HEK293 (cell line): Measurements from ENCODE around the gene DLG3.

Source experiments
- ATF2 ChIP-seq: fragments of 450-650 bp; formaldehyde crosslinking; IDR thresholded peaks from 2 replicates; pipeline ENCODE4 v1.5.1; 2016; ENCODE audit warnings: missing biosample characterization, missing genetic modification characterization, low read depth
- GLIS2 ChIP-seq: fragments of 450-650 bp; formaldehyde crosslinking; IDR thresholded peaks from 2 replicates; pipeline ENCODE4 v1.5.1; 2016; ENCODE audit warnings: missing biosample characterization, missing genetic modification characterization
- IKZF3 ChIP-seq: fragments of 450-650 bp; IDR thresholded peaks from 2 replicates; pipeline ENCODE4 v1.5.0; 2018; ENCODE audit warnings: missing biosample characterization, mild to moderate bottlenecking, missing genetic modification characterization, moderate library complexity
- KLF17 ChIP-seq: fragments of 450-650 bp; formaldehyde crosslinking; IDR thresholded peaks from 2 replicates; pipeline ENCODE4 v1.5.1; 2016; ENCODE audit warnings: missing biosample characterization, missing genetic modification characterization
- REST ChIP-seq: fragments of 450-650 bp; formaldehyde crosslinking; IDR thresholded peaks from 2 replicates; pipeline ENCODE4 v1.5.1; 2016; ENCODE audit warnings: missing biosample characterization, missing genetic modification characterization
- SP3 ChIP-seq: fragments of 450-650 bp; formaldehyde crosslinking; IDR thresholded peaks from 2 replicates; pipeline ENCODE4 v1.5.1; 2016; ENCODE audit warnings: missing biosample characterization, missing genetic modification characterization
- TCF7L2 ChIP-seq: IDR thresholded peaks from 2 replicates; pipeline ENCODE4 v1.6.1; 2011; ENCODE audit warnings: low read depth, mild to moderate bottlenecking, inconsistent platforms, low read length, moderate library complexity, borderline replicate concordance
- YY2 ChIP-seq: fragments of 450-650 bp; formaldehyde crosslinking; IDR thresholded peaks from 2 replicates; pipeline ENCODE4 v1.5.1; 2016; ENCODE audit warnings: missing biosample characterization, missing genetic modification characterization
- ZBTB7A ChIP-seq: fragments of 450-650 bp; formaldehyde crosslinking; IDR thresholded peaks from 2 replicates; pipeline ENCODE4 v1.5.1; 2016; ENCODE audit warnings: low read depth, missing biosample characterization, missing genetic modification characterization
- ZEB2 ChIP-seq: fragments of 450-650 bp; formaldehyde crosslinking; IDR thresholded peaks from 2 replicates; pipeline ENCODE4 v1.5.1; 2016; ENCODE audit warnings: missing biosample characterization, missing genetic modification characterization
- ZFP41 ChIP-seq: fragments of 450-650 bp; formaldehyde crosslinking; IDR thresholded peaks from 2 replicates; pipeline ENCODE4 v1.5.1; 2016; ENCODE audit warnings: missing biosample characterization, missing genetic modification characterization, borderline replicate concordance
- ZIC2 ChIP-seq: fragments of 450-650 bp; formaldehyde crosslinking; IDR thresholded peaks from 2 replicates; pipeline ENCODE4 v1.5.1; 2016; ENCODE audit warnings: missing biosample characterization, missing genetic modification characterization
- ZNF132 ChIP-seq: fragments of 450-650 bp; formaldehyde crosslinking; IDR thresholded peaks from 2 replicates; pipeline ENCODE4 v1.5.1; 2017; ENCODE audit warnings: missing biosample characterization, missing genetic modification characterization, borderline replicate concordance
- ZNF174 ChIP-seq: fragments of 450-650 bp; formaldehyde crosslinking; IDR thresholded peaks from 2 replicates; pipeline ENCODE4 v1.5.0; 2017; ENCODE audit warnings: missing biosample characterization, mild to moderate bottlenecking, missing genetic modification characterization
- ZNF175 ChIP-seq: fragments of 450-650 bp; formaldehyde crosslinking; IDR thresholded peaks from 2 replicates; pipeline ENCODE4 v1.5.1; 2016; ENCODE audit warnings: missing biosample characterization, missing genetic modification characterization
- ZNF19 ChIP-seq: fragments of 450-650 bp; formaldehyde crosslinking; IDR thresholded peaks from 2 replicates; pipeline ENCODE4; 2016; ENCODE audit warnings: missing biosample characterization, missing genetic modification characterization, low read depth
- ZNF214 ChIP-seq: fragments of 450-650 bp; formaldehyde crosslinking; IDR thresholded peaks from 2 replicates; pipeline ENCODE4 v1.5.1; 2017; ENCODE audit warnings: missing biosample characterization, mild to moderate bottlenecking, missing genetic modification characterization, borderline replicate concordance
- ZNF239 ChIP-seq: fragments of 450-650 bp; formaldehyde crosslinking; IDR thresholded peaks from 2 replicates; pipeline ENCODE4 v1.5.1; 2016; ENCODE audit warnings: missing biosample characterization, missing genetic modification characterization
- ZNF266 ChIP-seq: fragments of 450-650 bp; formaldehyde crosslinking; IDR thresholded peaks from 2 replicates; pipeline ENCODE4 v1.5.1; 2016; ENCODE audit warnings: missing biosample characterization, missing genetic modification characterization, low read depth
- ZNF280C ChIP-seq: fragments of 450-650 bp; formaldehyde crosslinking; IDR thresholded peaks from 2 replicates; pipeline ENCODE4 v1.5.1; 2016; ENCODE audit warnings: missing biosample characterization, missing genetic modification characterization
- ZNF324 ChIP-seq: fragments of 450-650 bp; formaldehyde crosslinking; IDR thresholded peaks from 2 replicates; pipeline ENCODE4 v1.5.1; 2016; ENCODE audit warnings: missing biosample characterization, missing genetic modification characterization
- ZNF335 ChIP-seq: fragments of 450-650 bp; formaldehyde crosslinking; conservative IDR thresholded peaks from 2 replicates; pipeline ENCODE4 v1.5.1; 2016; ENCODE audit warnings: missing biosample characterization, missing genetic modification characterization
- ZNF341 ChIP-seq: fragments of 450-650 bp; formaldehyde crosslinking; IDR thresholded peaks from 2 replicates; pipeline ENCODE4; 2016; ENCODE audit warnings: low read depth, missing biosample characterization, missing genetic modification characterization
- ZNF426 ChIP-seq: fragments of 450-650 bp; formaldehyde crosslinking; IDR thresholded peaks from 2 replicates; pipeline ENCODE4 v1.5.1; 2017; ENCODE audit warnings: missing biosample characterization, missing genetic modification characterization, mild to moderate bottlenecking, inconsistent platforms, moderate library complexity
- ZNF501 ChIP-seq: fragments of 450-650 bp; formaldehyde crosslinking; IDR thresholded peaks from 2 replicates; pipeline ENCODE4 v1.5.1; 2016; ENCODE audit warnings: missing biosample characterization, missing genetic modification characterization
- ZNF548 ChIP-seq: fragments of 450-650 bp; formaldehyde crosslinking; IDR thresholded peaks from 2 replicates; pipeline ENCODE4 v1.5.1; 2016; ENCODE audit warnings: missing biosample characterization, missing genetic modification characterization
- ZNF571 ChIP-seq: fragments of 450-650 bp; formaldehyde crosslinking; IDR thresholded peaks from 2 replicates; pipeline ENCODE4 v1.5.0; 2017; ENCODE audit warnings: missing biosample characterization, missing genetic modification characterization
- ZNF580 ChIP-seq: fragments of 450-650 bp; formaldehyde crosslinking; IDR thresholded peaks from 2 replicates; pipeline ENCODE4 v1.5.1; 2016; ENCODE audit warnings: missing biosample characterization, missing genetic modification characterization
- ZNF623 ChIP-seq: fragments of 450-650 bp; formaldehyde crosslinking; IDR thresholded peaks from 2 replicates; pipeline ENCODE4 v1.5.1; 2016; ENCODE audit warnings: missing biosample characterization, missing genetic modification characterization
- ZNF624 ChIP-seq: fragments of 450-650 bp; formaldehyde crosslinking; IDR thresholded peaks from 2 replicates; pipeline ENCODE4 v1.5.1; 2017; ENCODE audit warnings: missing biosample characterization, missing genetic modification characterization
- ZNF664 ChIP-seq: fragments of 450-650 bp; formaldehyde crosslinking; IDR thresholded peaks from 2 replicates; pipeline ENCODE4 v1.5.1; 2016; ENCODE audit warnings: missing biosample characterization, missing genetic modification characterization
- ZNF701 ChIP-seq: fragments of 450-650 bp; formaldehyde crosslinking; IDR thresholded peaks from 2 replicates; pipeline ENCODE4 v1.5.1; 2016; ENCODE audit warnings: missing biosample characterization, missing genetic modification characterization
- ZNF76 ChIP-seq: fragments of 450-650 bp; formaldehyde crosslinking; IDR thresholded peaks from 2 replicates; pipeline ENCODE4; 2016; ENCODE audit warnings: low read depth, missing biosample characterization, missing genetic modification characterization, borderline replicate concordance
- ZNF777 ChIP-seq: fragments of 450-650 bp; formaldehyde crosslinking; IDR thresholded peaks from 2 replicates; pipeline ENCODE4 v1.5.1; 2017; ENCODE audit warnings: missing biosample characterization, missing genetic modification characterization, borderline replicate concordance
- ZXDB ChIP-seq: fragments of 450-650 bp; formaldehyde crosslinking; IDR thresholded peaks from 2 replicates; pipeline ENCODE4 v1.5.1; 2016; ENCODE audit warnings: missing biosample characterization, missing genetic modification characterization

DLG3 gene

DNA sequence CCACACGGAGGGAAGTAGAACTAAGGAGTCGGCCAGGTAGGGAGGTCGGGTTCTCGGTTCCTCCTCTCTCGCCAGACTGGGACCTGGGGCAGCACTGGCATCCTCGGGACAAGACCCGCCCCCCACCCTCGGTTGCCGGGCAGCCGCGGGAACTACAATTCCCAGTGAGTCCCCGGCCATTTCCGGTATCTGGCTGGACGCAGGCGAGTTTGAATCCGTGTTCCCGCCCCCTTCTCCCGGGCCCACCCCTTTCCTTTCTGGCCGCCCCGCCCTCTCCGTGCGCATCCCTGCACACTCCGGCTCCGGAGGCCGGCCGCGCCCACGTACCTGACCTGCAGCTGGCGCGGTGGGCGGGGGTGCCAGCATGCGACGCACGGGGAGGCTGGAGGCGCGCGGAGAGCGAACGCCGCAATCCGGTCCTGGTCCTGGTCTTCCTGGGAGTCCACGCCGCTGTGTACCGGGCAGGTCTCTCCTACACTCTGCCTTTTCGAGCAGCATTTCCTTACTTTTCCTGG lies 10.2 kb upstream of the DLG3 start (continued):
- TF ChIP-seq ZNF335 (peak; percentile 73), TCF7L2 (no peak), ZNF426 (tag by site-specific recombination) (no peak), ZNF501 (tag by site-specific recombination) (no peak), KLF17 (tag by site-specific recombination) (no peak), ZNF580 (tag by site-specific recombination) (peak; percentile 74), ZXDB (no peak), ZNF214 (tag by site-specific recombination) (no peak), ZNF19 (tag by site-specific recombination) (no peak), ZNF239 (tag by site-specific recombination) (no peak), ZNF324 (tag by site-specific recombination) (no peak), ZNF175 (tag by site-specific recombination) (no peak), ZNF624 (no peak), ZEB2 (no peak), ZIC2 (tag by site-specific recombination) (no peak), REST (tag by site-specific recombination) (no peak), ZNF76 (0 out of 2 replicates have a peak, but pooled peaks have one; percentile 37), ZNF266 (tag by site-specific recombination) (no peak), ZNF548 (tag by site-specific recombination) (no peak), ZNF174 (tag by site-specific recombination) (no peak), ZNF341 (tag by site-specific recombination) (no peak), YY2 (tag by site-specific recombination) (no peak), ZNF571 (no peak), ZNF132 (tag by site-specific recombination) (no peak), ZNF701 (tag by site-specific recombination) (no peak), ZNF623 (no peak), ZNF664 (tag by site-specific recombination) (no peak), ZFP41 (tag by site-specific recombination) (no peak), ATF2 (tag by site-specific recombination) (no peak; the same call in 1 of the 2 replicates), ZBTB7A (tag by site-specific recombination) (no peak), ZNF777 (no peak), SP3 (tag by site-specific recombination) (peak; percentile 84), IKZF3 (tag by site-specific recombination) (0 out of 2 replicates have a peak, but pooled peaks have one; percentile 8), ZNF280C (tag by site-specific recombination) (no peak), GLIS2 (tag by site-specific recombination) (0 out of 2 replicates have a peak, but pooled peaks have one; percentile 19)
